Astrocyte (in vitro differentiated cells and primary cell): ENCODE data around the gene LRCH1. TPM values are rescaled to one million over a fixed set of nuclear protein-coding genes. Genes with fewer than 3 reads are reported as not detected.

Source experiments
- DNase-seq: peaks from one replicate; pipeline ENCODE4 v3.0.0-alpha.2; 2010; ENCODE audit warnings: low read depth
- FAIRE-seq: peaks from 2 replicates; lab custom pipeline; 2011; peaks lifted over from hg19 to GRCh38; lab: Jason Lieb, UNC
- H2AFZ ChIP-seq: 2 replicates; pipeline ENCODE4 v1.6.0; 2012; ENCODE audit warnings: low read depth, low read length, inconsistent platforms
- H3K27ac ChIP-seq: 2 replicates; pipeline ENCODE4 v1.5.1; 2011; ENCODE audit warnings: low read depth, low read length, inconsistent platforms
- H3K27me3 ChIP-seq: 2 replicates; pipeline ENCODE4 v1.6.0; 2011; ENCODE audit warnings: low read length, inconsistent platforms; ENCODE audit not compliant: insufficient read depth
- H3K36me3 ChIP-seq: 2 replicates; pipeline ENCODE4 v1.5.1; 2011; ENCODE audit warnings: low read length, inconsistent platforms; ENCODE audit not compliant: insufficient read depth
- H3K4me1 ChIP-seq: 2 replicates; pipeline ENCODE4 v1.5.1; 2011; ENCODE audit warnings: low read length, inconsistent platforms; ENCODE audit not compliant: insufficient read depth
- H3K4me2 ChIP-seq: 2 replicates; pipeline ENCODE4 v1.6.0; 2012; ENCODE audit warnings: low read length, inconsistent platforms
- H3K4me3 ChIP-seq: 2 replicates; pipeline ENCODE4 v1.5.1; 2011; ENCODE audit warnings: low read depth, mild to moderate bottlenecking, low read length, inconsistent platforms; ENCODE audit not compliant: insufficient read depth
- H3K79me2 ChIP-seq: 2 replicates; pipeline ENCODE4 v1.6.0; 2012; ENCODE audit warnings: mild to moderate bottlenecking, low read length, inconsistent platforms; ENCODE audit not compliant: insufficient read depth
- H3K9ac ChIP-seq: 2 replicates; pipeline ENCODE4 v1.6.0; 2012; ENCODE audit warnings: mild to moderate bottlenecking, low read length, inconsistent platforms
- H3K9me3 ChIP-seq: 2 replicates; pipeline ENCODE4 v1.5.1; 2012; ENCODE audit warnings: low read depth, mild to moderate bottlenecking, low read length, inconsistent platforms; ENCODE audit not compliant: insufficient read depth
- H4K20me1 ChIP-seq: 2 replicates; pipeline ENCODE4 v1.6.0; 2012; ENCODE audit warnings: low read length, inconsistent platforms; ENCODE audit not compliant: insufficient read depth
- H3K27ac Mint-ChIP-seq: one replicate; pipeline ENCODE4 v1.8.0; 2021; ENCODE audit warnings: mild to moderate bottlenecking, mixed read lengths; ENCODE audit not compliant: unreplicated experiment
- H3K27me3 Mint-ChIP-seq: one replicate; pipeline ENCODE4 v1.8.0; 2021; ENCODE audit warnings: low read depth, mixed read lengths; ENCODE audit not compliant: unreplicated experiment
- H3K36me3 Mint-ChIP-seq: one replicate; pipeline ENCODE4 v1.8.0; 2021; ENCODE audit warnings: low read depth, mixed read lengths; ENCODE audit not compliant: unreplicated experiment
- H3K4me1 Mint-ChIP-seq: one replicate; pipeline ENCODE4 v1.8.0; 2021; ENCODE audit warnings: low read depth, mixed read lengths; ENCODE audit not compliant: unreplicated experiment
- H3K4me3 Mint-ChIP-seq: one replicate; pipeline ENCODE4 v1.8.0; 2021; ENCODE audit warnings: mild to moderate bottlenecking, moderate library complexity, mixed read lengths; ENCODE audit not compliant: unreplicated experiment
- H3K9me3 Mint-ChIP-seq: one replicate; pipeline ENCODE4 v1.8.0; 2021; ENCODE audit warnings: mild to moderate bottlenecking, mixed read lengths; ENCODE audit not compliant: unreplicated experiment
- CTCF ChIP-seq: IDR thresholded peaks from 2 replicates; pipeline ENCODE4 v1.5.1; 2011; ENCODE audit warnings: low read depth, mild to moderate bottlenecking, inconsistent platforms, low read length, moderate library complexity; ENCODE audit not compliant: insufficient read depth
- EZH2 ChIP-seq: IDR thresholded peaks from 2 replicates; pipeline ENCODE4 v1.6.1; 2012; ENCODE audit warnings: mild to moderate bottlenecking, low read length, inconsistent platforms; ENCODE audit not compliant: insufficient read depth
- total RNA-seq: library from RNA; stranded (reverse); gene quantifications from 2 replicates; pipeline ENCODE4 v1.2.1, GENCODE V29; 2021

Gene LRCH1
- total RNA-seq, 1 donor from 2014 or later, result 17.7 TPM

- no peak for FAIRE-seq
- H2AFZ ChIP-seq, result no peak overlapping the region
Observed at GRCh38 chr13:46655377-46656180, 102.6 kb downstream of the LRCH1 start.

GRCh38 chr13:46656786-46657185, 103.8 kb downstream of the LRCH1 start:
- no peak overlapping the region for H3K27ac ChIP-seq
- Mint-ChIP-seq H3K4me3 (no peak overlapping the region), H3K27me3 (no peaks in the 10 kb centered on the region), H3K27ac (no peak overlapping the region), H3K36me3 (peaks cover 6% of the 10 kb centered on the region), H3K9me3 (no peaks in the 10 kb centered on the region), H3K4me1 (peaks cover 25% of the 10 kb centered on the region)
- H3K9me3 ChIP-seq, result no peaks in the 10 kb centered on the region
- H3K79me2 ChIP-seq, result peaks cover 18% of the 10 kb centered on the region
- DNase-seq (no peak), FAIRE-seq (no peak)
- TF ChIP-seq CTCF, result no peak
- TF ChIP-seq EZH2, result no peak
- H3K4me3 ChIP-seq, result no peak overlapping the region
- H4K20me1 ChIP-seq, result peaks cover 5% of the 10 kb centered on the region
- H3K27me3 ChIP-seq, result no peaks in the 10 kb centered on the region
- H3K9ac ChIP-seq, result no peak overlapping the region
- no peak overlapping the region for H3K4me2 ChIP-seq
- no peak overlapping the region for H2AFZ ChIP-seq
- peaks cover 7% of the 10 kb centered on the region for H3K4me1 ChIP-seq
- no peaks in the 10 kb centered on the region for H3K36me3 ChIP-seq

More at GRCh38 chr13:46655377-46656180, 102.6 kb downstream of the LRCH1 start:
- no peak overlapping the region for H3K27ac ChIP-seq
- H3K4me1 ChIP-seq, result peaks cover 7% of the 10 kb centered on the region
- peaks cover 12% of the 10 kb centered on the region for H3K79me2 ChIP-seq
- Mint-ChIP-seq H3K27me3 (no peaks in the 10 kb centered on the region), H3K9me3 (no peaks in the 10 kb centered on the region), H3K4me1 (peaks cover 21% of the 10 kb centered on the region), H3K27ac (no peak overlapping the region), H3K4me3 (no peak overlapping the region), H3K36me3 (peaks cover 6% of the 10 kb centered on the region)
- H3K36me3 ChIP-seq, result no peaks in the 10 kb centered on the region
- H3K9me3 ChIP-seq, result no peaks in the 10 kb centered on the region
- H4K20me1 ChIP-seq, result peaks cover 5% of the 10 kb centered on the region
- no peaks in the 10 kb centered on the region for H3K27me3 ChIP-seq
- TF ChIP-seq CTCF (no peak), EZH2 (no peak)
- no peak overlapping the region for H3K4me2 ChIP-seq
- H3K4me3 ChIP-seq, result no peak overlapping the region
- no peak for DNase-seq
- H3K9ac ChIP-seq, result no peak overlapping the region
